Measurements from ENCODE around the gene UST.
"Not testable (repeated sequence)": the region's sequence is repeated elsewhere in the genome, so short reads cannot be mapped to it uniquely, and the experiment has no call there.

UST gene

GRCh38 chr6:148974351-148974750 lies 227.5 kb downstream of the UST start:
- H2BK5ac ChIP-seq (ENCODE audit: low read length): no peak overlapping the region
- no peak overlapping the region for H4K5ac ChIP-seq (ENCODE audit: low read length)
- H2BK15ac ChIP-seq (replicated peaks; ENCODE audit: low read depth): no peak overlapping the region
- WGBS (ENCODE audit: extremely low coverage, insufficient coverage, low lambda C conversion rate): no CpG with 5 or more reads among the region's 4 CpGs
- H2BK120ac ChIP-seq (ENCODE audit: low read depth, low read length): no peak overlapping the region
- H3K4me2 ChIP-seq (ENCODE audit: low read length): no peak overlapping the region
- H3K18ac ChIP-seq (ENCODE audit: low read length): no peak overlapping the region
- H3K27me3 ChIP-seq (ENCODE audit: insufficient read depth, low read length, poor library complexity): no peaks in the 10 kb centered on the region
- no peaks in the 10 kb centered on the region for H3K4me1 ChIP-seq (ENCODE audit: control insufficient read depth, low read depth, low read length)
- no peak overlapping the region for H4K8ac ChIP-seq (ENCODE audit: low read depth, low read length)
- DNase-seq: no peak
- H3K79me1 ChIP-seq (ENCODE audit: low read length): peaks cover 1% of the 10 kb centered on the region
- H3K27ac ChIP-seq (ENCODE audit: low read depth, low read length): no peak overlapping the region
- H3K23ac ChIP-seq (ENCODE audit: low read length): no peak overlapping the region
- no peak overlapping the region for H3K9ac ChIP-seq (ENCODE audit: low read length)
- H3K56ac ChIP-seq (ENCODE audit: low read length): no peak overlapping the region
- H3K79me2 ChIP-seq (ENCODE audit: control insufficient read depth, insufficient read depth, low read length): no peaks in the 10 kb centered on the region
- H2AK5ac ChIP-seq (ENCODE audit: low read length): no peak overlapping the region
- H3K4ac ChIP-seq (ENCODE audit: low read depth, low read length): no peak overlapping the region
- no peak overlapping the region for H3K4me3 ChIP-seq (ENCODE audit: low read length)
- H3K36me3 ChIP-seq (ENCODE audit: control insufficient read depth, insufficient read depth, low read length): no peaks in the 10 kb centered on the region

GRCh38 chr6:148978298-148978697 lies 231.5 kb downstream of the UST start:
- H3K56ac ChIP-seq (ENCODE audit: low read length); H3K79me2 ChIP-seq (ENCODE audit: control insufficient read depth, insufficient read depth, low read length); H2BK5ac ChIP-seq (ENCODE audit: low read length); H3K23ac ChIP-seq (ENCODE audit: low read length); DNase-seq; H3K4me3 ChIP-seq (ENCODE audit: low read length); H3K4ac ChIP-seq (ENCODE audit: low read depth, low read length); H3K27ac ChIP-seq (ENCODE audit: low read depth, low read length); H3K79me1 ChIP-seq (ENCODE audit: low read length); H2BK15ac ChIP-seq (replicated peaks; ENCODE audit: low read depth); H3K4me2 ChIP-seq (ENCODE audit: low read length); H3K4me1 ChIP-seq (ENCODE audit: control insufficient read depth, low read depth, low read length); H3K18ac ChIP-seq (ENCODE audit: low read length); H2BK120ac ChIP-seq (ENCODE audit: low read depth, low read length); H3K9ac ChIP-seq (ENCODE audit: low read length); H3K27me3 ChIP-seq (ENCODE audit: insufficient read depth, low read length, poor library complexity); H4K8ac ChIP-seq (ENCODE audit: low read depth, low read length); H2AK5ac ChIP-seq (ENCODE audit: low read length); H3K36me3 ChIP-seq (ENCODE audit: control insufficient read depth, insufficient read depth, low read length); H4K5ac ChIP-seq (ENCODE audit: low read length): not testable (repeated sequence)
- WGBS (ENCODE audit: extremely low coverage, insufficient coverage, low lambda C conversion rate): no CpG with 5 or more reads among the region's 3 CpGs

GRCh38 chr6:148979014-148979901 lies 232.4 kb downstream of the UST start:
- Histone ChIP-seq H4K8ac (ENCODE audit: low read depth, low read length) (no peak overlapping the region), H3K18ac (ENCODE audit: low read length) (no peak overlapping the region), H3K4me3 (ENCODE audit: low read length) (no peak overlapping the region), H3K27ac (ENCODE audit: low read depth, low read length) (no peak overlapping the region), H2BK5ac (ENCODE audit: low read length) (no peak overlapping the region), H4K5ac (ENCODE audit: low read length) (no peak overlapping the region), H3K27me3 (ENCODE audit: insufficient read depth, low read length, poor library complexity) (no peaks in the 10 kb centered on the region), H3K9ac (ENCODE audit: low read length) (no peak overlapping the region), H3K4me1 (ENCODE audit: control insufficient read depth, low read depth, low read length) (no peaks in the 10 kb centered on the region), H3K4me2 (ENCODE audit: low read length) (no peak overlapping the region), H3K23ac (ENCODE audit: low read length) (no peak overlapping the region), H2BK120ac (ENCODE audit: low read depth, low read length) (no peak overlapping the region), H2AK5ac (ENCODE audit: low read length) (no peak overlapping the region), H3K79me2 (ENCODE audit: control insufficient read depth, insufficient read depth, low read length) (no peaks in the 10 kb centered on the region), H3K36me3 (ENCODE audit: control insufficient read depth, insufficient read depth, low read length) (peaks cover 2% of the 10 kb centered on the region), H3K4ac (ENCODE audit: low read depth, low read length) (no peak overlapping the region), H3K79me1 (ENCODE audit: low read length) (peaks cover 1% of the 10 kb centered on the region), H3K56ac (ENCODE audit: low read length) (no peak overlapping the region), H2BK15ac (replicated peaks; ENCODE audit: low read depth) (no peak overlapping the region)
- WGBS (ENCODE audit: extremely low coverage, insufficient coverage, low lambda C conversion rate): no CpG with 5 or more reads among the region's 7 CpGs
- no peak for DNase-seq

GRCh38 chr6:148980234-148980633 lies 233.4 kb downstream of the UST start:
- H3K4ac ChIP-seq (ENCODE audit: low read depth, low read length): no peak overlapping the region
- H3K4me1 ChIP-seq (ENCODE audit: control insufficient read depth, low read depth, low read length): no peaks in the 10 kb centered on the region
- no peak overlapping the region for H4K5ac ChIP-seq (ENCODE audit: low read length)
- H3K23ac ChIP-seq (ENCODE audit: low read length): no peak overlapping the region
- no peak overlapping the region for H4K8ac ChIP-seq (ENCODE audit: low read depth, low read length)
- H3K27me3 ChIP-seq (ENCODE audit: insufficient read depth, low read length, poor library complexity): no peaks in the 10 kb centered on the region
- no peak overlapping the region for H3K4me3 ChIP-seq (ENCODE audit: low read length)
- H3K27ac ChIP-seq (ENCODE audit: low read depth, low read length): no peak overlapping the region
- DNase-seq: peak; percentile 64
- no peak overlapping the region for H2BK5ac ChIP-seq (ENCODE audit: low read length)
- H3K4me2 ChIP-seq (ENCODE audit: low read length): no peak overlapping the region
- H3K79me1 ChIP-seq (ENCODE audit: low read length): peaks cover 1% of the 10 kb centered on the region
- no peak overlapping the region for H3K9ac ChIP-seq (ENCODE audit: low read length)
- no CpG with 5 or more reads among the region's 3 CpGs for WGBS (ENCODE audit: extremely low coverage, insufficient coverage, low lambda C conversion rate)
- H3K79me2 ChIP-seq (ENCODE audit: control insufficient read depth, insufficient read depth, low read length): no peaks in the 10 kb centered on the region
- no peak overlapping the region for H3K56ac ChIP-seq (ENCODE audit: low read length)
- no peak overlapping the region for H2BK15ac ChIP-seq (replicated peaks; ENCODE audit: low read depth)
- no peak overlapping the region for H3K18ac ChIP-seq (ENCODE audit: low read length)
- no peak overlapping the region for H2AK5ac ChIP-seq (ENCODE audit: low read length)
- no peak overlapping the region for H2BK120ac ChIP-seq (ENCODE audit: low read depth, low read length)
- H3K36me3 ChIP-seq (ENCODE audit: control insufficient read depth, insufficient read depth, low read length): peaks cover 2% of the 10 kb centered on the region

GRCh38 chr6:148981515-148981914 lies 234.7 kb downstream of the UST start:
- no peak for DNase-seq
- no CpG with 5 or more reads among the region's 3 CpGs for WGBS (ENCODE audit: extremely low coverage, insufficient coverage, low lambda C conversion rate)
- Histone ChIP-seq H2BK120ac (ENCODE audit: low read depth, low read length) (no peak overlapping the region), H3K79me2 (ENCODE audit: control insufficient read depth, insufficient read depth, low read length) (no peaks in the 10 kb centered on the region), H2BK15ac (replicated peaks; ENCODE audit: low read depth) (no peak overlapping the region), H3K4ac (ENCODE audit: low read depth, low read length) (no peak overlapping the region), H3K23ac (ENCODE audit: low read length) (no peak overlapping the region), H3K27me3 (ENCODE audit: insufficient read depth, low read length, poor library complexity) (no peaks in the 10 kb centered on the region), H2BK5ac (ENCODE audit: low read length) (no peak overlapping the region), H3K4me1 (ENCODE audit: control insufficient read depth, low read depth, low read length) (no peaks in the 10 kb centered on the region), H3K18ac (ENCODE audit: low read length) (no peak overlapping the region), H3K4me3 (ENCODE audit: low read length) (no peak overlapping the region), H4K5ac (ENCODE audit: low read length) (no peak overlapping the region), H3K4me2 (ENCODE audit: low read length) (no peak overlapping the region), H3K36me3 (ENCODE audit: control insufficient read depth, insufficient read depth, low read length) (peaks cover 2% of the 10 kb centered on the region), H3K9ac (ENCODE audit: low read length) (no peak overlapping the region), H2AK5ac (ENCODE audit: low read length) (no peak overlapping the region), H3K79me1 (ENCODE audit: low read length) (peaks cover 1% of the 10 kb centered on the region), H3K27ac (ENCODE audit: low read depth, low read length) (no peak overlapping the region), H3K56ac (ENCODE audit: low read length) (no peak overlapping the region), H4K8ac (ENCODE audit: low read depth, low read length) (no peak overlapping the region)

All from mesendoderm (in vitro differentiated cells).